HG03439 (cell line): ENCODE results near the gene RASGEF1C.
"Not testable (repeated sequence)": the region's sequence is repeated elsewhere in the genome, so short reads cannot be mapped to it uniquely, and the experiment has no call there.

ENCODE experiments used
- ATAC-seq: cut with Tn5 transposase; IDR thresholded peaks from one replicate; pipeline ENCODE4 v1.9.1; 2021; ENCODE audit warnings: mild to moderate bottlenecking, moderate library complexity; ENCODE audit not compliant: unreplicated experiment

Gene RASGEF1C

GRCh38 chr5:180137401-180138213 is 71.4 kb downstream of the RASGEF1C start:
- no peak for ATAC-seq

GRCh38 chr5:180136630-180137381 is 72.2 kb downstream of the RASGEF1C start:
- no peak for ATAC-seq

GRCh38 chr5:180135967-180136629 is 72.9 kb downstream of the RASGEF1C start:
- ATAC-seq: no peak

GRCh38 chr5:180135128-180135955 is 73.7 kb downstream of the RASGEF1C start:
- no peak for ATAC-seq

GRCh38 chr5:180133971-180134508 is 75.0 kb downstream of the RASGEF1C start:
- ATAC-seq: no peak

- no peak for ATAC-seq
These were observed 75.5 kb downstream of the RASGEF1C start for GRCh38 chr5:180133551-180133950.

- no peak for ATAC-seq
These were observed 76.0 kb downstream of the RASGEF1C start for GRCh38 chr5:180133060-180133459.

- ATAC-seq: no peak
These were observed 77.9 kb downstream of the RASGEF1C start for GRCh38 chr5:180130876-180131740.

- ATAC-seq: no peak
These were observed 78.6 kb downstream of the RASGEF1C start for GRCh38 chr5:180130291-180130869.

GRCh38 chr5:180129291-180130190 is 79.5 kb downstream of the RASGEF1C start:
- ATAC-seq: no peak

- ATAC-seq: no peak
These were observed 80.2 kb downstream of the RASGEF1C start for GRCh38 chr5:180128671-180129261.

GRCh38 chr5:180127682-180128670 is 81.0 kb downstream of the RASGEF1C start:
- ATAC-seq: no peak

GRCh38 chr5:180126716-180127681 is 82.0 kb downstream of the RASGEF1C start:
- no peak for ATAC-seq

- ATAC-seq: not testable (repeated sequence)
These were observed 82.9 kb downstream of the RASGEF1C start for GRCh38 chr5:180126156-180126555.

GRCh38 chr5:180124662-180125061 is 84.3 kb downstream of the RASGEF1C start:
- ATAC-seq: not testable (repeated sequence)
